Spleen (tissue), 11 donors: ENCODE measurements around the gene C10orf53. TPM values are rescaled to one million over a fixed set of nuclear protein-coding genes. Genes with fewer than 3 reads are reported as not detected.
A peak's percentile ranks its signal among the peaks of the same experiment; 100 is the strongest.

Source experiments
- DNase-seq: peaks from one replicate; pipeline ENCODE4 v3.0.0-alpha.2; 2020
- H3K27ac ChIP-seq, 8 donors: fragments of 200-600 bp; sonication (generic) in 7 of 8; 1 replicate in 4 of 8; 2 replicates in 4 of 8; pipeline versions ENCODE4 v1.5.0 to v1.8.0; 2016 to 2021; ENCODE audit warnings: inconsistent platforms in 4 of 8, mild to moderate bottlenecking in 4 of 8, moderate library complexity in 1 of 8
- H3K27me3 ChIP-seq, 7 donors: fragments of 200-600 bp; sonication (generic) in 6 of 7; replicated peaks in 1 of 7; 1 replicate in 4 of 7; 2 replicates in 3 of 7; pipeline versions ENCODE4 v1.5.0 to v1.8.0; 2016 to 2021; ENCODE audit warnings: inconsistent platforms in 3 of 7, mild to moderate bottlenecking in 1 of 7
- H3K36me3 ChIP-seq, 6 donors: fragments of 200-600 bp; sonication (generic) in 5 of 6; 1 replicate in 4 of 6; 2 replicates in 2 of 6; pipeline versions ENCODE4 v1.5.0 to v1.8.0; 2016 to 2021; ENCODE audit warnings: inconsistent platforms in 2 of 6
- H3K4me1 ChIP-seq, 6 donors: fragments of 200-600 bp; sonication (generic) in 5 of 6; 1 replicate in 3 of 6; 2 replicates in 3 of 6; pipeline versions ENCODE4 v1.5.0 to v1.8.0; 2016 to 2021; ENCODE audit warnings: inconsistent platforms in 3 of 6
- H3K4me3 ChIP-seq, 8 donors: fragments of 200-600 bp; sonication (generic) in 7 of 8; 1 replicate in 4 of 8; 2 replicates in 4 of 8; pipeline versions ENCODE4 v1.5.0 to v1.8.0; 2016 to 2021; ENCODE audit warnings: inconsistent platforms in 4 of 8, mild to moderate bottlenecking in 4 of 8, moderate library complexity in 2 of 8
- H3K9me3 ChIP-seq, 8 donors: fragments of 200-600 bp; sonication (generic) in 7 of 8; 1 replicate in 4 of 8; 2 replicates in 4 of 8; pipeline versions ENCODE4 v1.5.0 to v1.8.0; 2016 to 2021; ENCODE audit warnings: inconsistent platforms in 4 of 8
- POLR2A ChIP-seq, 3 donors: fragments of 450-650 bp; IDR thresholded peaks; one replicate each; pipeline ENCODE4 v1.5.1; 2017; ENCODE audit warnings: antibody characterized with exemption in 3 of 3, mild to moderate bottlenecking in 1 of 3
- POLR2AphosphoS5 ChIP-seq, 3 donors: sonication (generic); formaldehyde crosslinking; IDR thresholded peaks; one replicate each; pipeline ENCODE4 v1.5.1; 2017; ENCODE audit warnings: antibody characterized with exemption in 3 of 3
- WGBS, 5 donors: extraction: QIAGEN DNeasy Blood & Tissue Kit in 3 of 5; methylation state at CpG; one replicate each; pipeline versions ENCODE4 v1.1.5 to v1.1.7; 2013 to 2018; 5-methylcytosine and 5-hydroxymethylcytosine counted together
- intact Hi-C: fragments of 100-400 bp; cut with DNase I; formaldehyde crosslinking; loops from one replicate; pipeline ENCODE4 v1.15.0; 2023; ENCODE audit warnings: low total_unique reads
- polyA plus RNA-seq, 3 donors: library from polyadenylated mRNA; stranded (reverse); fragments of 200-250 nt; gene quantifications; one replicate each; pipeline ENCODE4 v1.2.1, GENCODE V29; 2013
- total RNA-seq, 7 donors: library from RNA; depleted of rRNA in 3 of 7; stranded (reverse); fragments of >200 nt in 3 of 7; fragmentation: NEBNext Ultra II Directional in 4 of 7; extraction: Animal tissue kit (Norgen Biotek cat#: 25700) in 4 of 7; gene quantifications; one replicate each; pipeline versions ENCODE4 v1.1.0 to v1.2.1, GENCODE V29; 2016 to 2021
- TF ChIP-seq, protein P1 (sequence below), 11 experiments: fragments of 200-600 bp in 7 of 11; fragments of 450-650 bp in 4 of 11; sonication (generic) in 4 of 11; IDR thresholded peaks in 8 of 11; conservative IDR thresholded peaks in 3 of 11; 1 replicate in 7 of 11; 2 replicates in 4 of 11; pipeline versions ENCODE4 v1.4.0 to v1.8.0; 2016 to 2021; ENCODE audit warnings: antibody characterized with exemption in 11 of 11, inconsistent platforms in 4 of 11, mild to moderate bottlenecking in 1 of 11
- donor health status: healthy with polysubstance abuse.
- donor health status: DM: no; HTN: no; CAD: no; lungs with moderate emphysema.
- donor health status: DM: no; HTN: no; CAD: no.
- donor health status: Bipolar disorder and iron deficiency.
- donor health status: healthy.
- donor health status: DM: no; HTN: no; CAD: no.
- donor health status: DM: yes; HTN: yes; CAD: no.

C10orf53 gene
- total and polyA plus RNA-seq, 10 donors = not detected

DNA sequence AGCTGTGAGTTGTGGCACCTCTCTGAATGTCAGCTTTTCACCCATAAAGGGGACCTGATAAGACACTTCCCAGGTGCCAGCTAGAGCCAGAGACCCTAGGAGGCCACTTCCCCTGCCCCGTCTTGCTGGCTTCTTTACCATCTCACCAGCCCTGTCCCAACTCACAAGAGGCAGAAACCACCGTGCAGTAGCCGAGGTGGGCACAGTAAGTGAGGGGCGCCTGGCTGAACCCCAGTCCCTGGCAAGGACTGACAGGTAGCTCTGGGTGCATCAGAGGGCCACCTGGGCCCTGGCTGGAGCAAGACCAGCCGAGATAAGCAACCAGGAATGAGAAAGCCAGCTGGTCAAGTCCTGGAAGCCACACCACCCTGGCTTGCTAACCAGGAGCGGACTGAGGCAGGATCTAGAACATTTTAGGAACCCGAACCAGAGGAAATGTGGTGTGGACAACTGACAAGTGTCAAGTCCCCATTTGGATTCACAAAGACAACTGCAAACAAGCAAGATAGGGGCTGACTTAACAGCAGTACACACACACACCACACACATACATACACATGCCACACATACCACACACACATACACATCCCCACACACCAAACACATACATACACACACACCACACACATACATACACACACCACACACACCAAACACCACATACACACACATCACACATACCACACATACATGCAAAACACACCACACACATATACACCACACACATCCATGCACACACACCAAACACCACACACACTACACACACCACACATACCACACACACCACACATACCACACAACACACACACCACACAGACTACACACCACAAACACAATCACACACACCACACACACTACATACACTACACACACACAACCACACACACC is 61.9 kb downstream of the C10orf53 start:
- 60 to 75% (median 70%) methylated on average over 7 of the region's 7 CpGs for WGBS, 5 donors
- no peaks in the 10 kb centered on the region for H3K9me3 ChIP-seq
- intact Hi-C loops = no loop called here
- no peak for TF ChIP-seq POLR2A (IDR thresholded peaks at IDR 0.05)
- no peak for TF ChIP-seq POLR2AphosphoS5 (IDR thresholded peaks at IDR 0.05)
- TF ChIP-seq, protein P1, sequence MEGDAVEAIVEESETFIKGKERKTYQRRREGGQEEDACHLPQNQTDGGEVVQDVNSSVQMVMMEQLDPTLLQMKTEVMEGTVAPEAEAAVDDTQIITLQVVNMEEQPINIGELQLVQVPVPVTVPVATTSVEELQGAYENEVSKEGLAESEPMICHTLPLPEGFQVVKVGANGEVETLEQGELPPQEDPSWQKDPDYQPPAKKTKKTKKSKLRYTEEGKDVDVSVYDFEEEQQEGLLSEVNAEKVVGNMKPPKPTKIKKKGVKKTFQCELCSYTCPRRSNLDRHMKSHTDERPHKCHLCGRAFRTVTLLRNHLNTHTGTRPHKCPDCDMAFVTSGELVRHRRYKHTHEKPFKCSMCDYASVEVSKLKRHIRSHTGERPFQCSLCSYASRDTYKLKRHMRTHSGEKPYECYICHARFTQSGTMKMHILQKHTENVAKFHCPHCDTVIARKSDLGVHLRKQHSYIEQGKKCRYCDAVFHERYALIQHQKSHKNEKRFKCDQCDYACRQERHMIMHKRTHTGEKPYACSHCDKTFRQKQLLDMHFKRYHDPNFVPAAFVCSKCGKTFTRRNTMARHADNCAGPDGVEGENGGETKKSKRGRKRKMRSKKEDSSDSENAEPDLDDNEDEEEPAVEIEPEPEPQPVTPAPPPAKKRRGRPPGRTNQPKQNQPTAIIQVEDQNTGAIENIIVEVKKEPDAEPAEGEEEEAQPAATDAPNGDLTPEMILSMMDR (IDR thresholded peaks at IDR 0.05 in 8 of 11, conservative IDR thresholded peaks at IDR 0.05 in 3 of 11) = no peak
- H3K4me1 ChIP-seq = no peaks in the 10 kb centered on the region
- no peak overlapping the region for H3K4me3 ChIP-seq
- peaks cover 0 to 14% (median 0%) of the 10 kb centered on the region in 7 donors for H3K27me3 ChIP-seq
- no peak overlapping the region for H3K27ac ChIP-seq
- no peaks in the 10 kb centered on the region for H3K36me3 ChIP-seq
- DNase-seq = peak; percentile 60

DNA sequence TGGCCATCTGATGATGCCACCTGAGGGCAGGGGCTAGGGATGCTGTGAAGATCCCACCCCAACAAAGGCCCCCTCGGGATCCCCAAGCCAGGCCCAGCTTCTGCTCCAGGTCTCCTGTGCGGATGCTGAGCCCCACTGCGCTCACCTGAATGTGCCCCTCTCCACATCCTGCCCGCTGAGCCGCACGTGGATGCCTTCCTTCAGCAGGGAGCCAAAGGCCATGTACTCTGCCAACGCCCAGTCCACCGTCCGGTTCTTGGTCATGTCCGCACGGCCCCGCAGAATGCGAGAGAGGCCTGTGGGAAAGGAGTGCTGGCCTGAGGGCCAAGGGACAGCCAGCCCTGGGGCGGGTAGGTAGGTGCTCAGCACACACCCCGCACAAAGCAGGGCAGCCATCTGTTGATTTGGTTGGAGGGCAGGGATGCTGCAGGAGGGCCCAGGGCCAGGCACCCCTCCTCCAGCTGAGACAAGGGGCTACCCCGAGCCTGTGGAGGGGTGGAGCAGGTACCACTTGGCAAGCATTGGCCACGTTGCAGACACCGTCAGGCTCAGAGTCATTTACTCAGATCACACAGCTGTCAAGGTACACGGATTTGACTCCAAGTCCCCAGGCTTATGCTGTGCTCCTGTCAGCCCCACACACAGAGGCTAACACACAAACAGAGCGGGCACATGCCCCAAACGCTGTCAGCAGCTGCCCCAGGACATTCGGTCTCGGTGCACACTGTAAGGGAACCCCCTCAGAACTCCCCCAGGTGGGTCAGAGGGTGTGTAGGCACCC is 63.4 kb downstream of the C10orf53 start:
- peak; percentile 74 for DNase-seq
- Histone ChIP-seq H3K4me3 (no peak overlapping the region), H3K36me3 (no peaks in the 10 kb centered on the region), H3K27me3 (peaks cover 0 to 20% (median 0%) of the 10 kb centered on the region in 7 donors), H3K27ac (no peak overlapping the region), H3K4me1 (no peaks in the 10 kb centered on the region), H3K9me3 (no peaks in the 10 kb centered on the region)
- TF ChIP-seq POLR2A (IDR thresholded peaks at IDR 0.05) (no peak), POLR2AphosphoS5 (IDR thresholded peaks at IDR 0.05) (no peak)
- TF ChIP-seq, protein P1 (IDR thresholded peaks at IDR 0.05 in 8 of 11, conservative IDR thresholded peaks at IDR 0.05 in 3 of 11) = no peak
- WGBS, 5 donors = 84 to 94% (median 90%) methylated on average over 9 to 23 of the region's 23 CpGs
- intact Hi-C loops = no loop called here

DNA sequence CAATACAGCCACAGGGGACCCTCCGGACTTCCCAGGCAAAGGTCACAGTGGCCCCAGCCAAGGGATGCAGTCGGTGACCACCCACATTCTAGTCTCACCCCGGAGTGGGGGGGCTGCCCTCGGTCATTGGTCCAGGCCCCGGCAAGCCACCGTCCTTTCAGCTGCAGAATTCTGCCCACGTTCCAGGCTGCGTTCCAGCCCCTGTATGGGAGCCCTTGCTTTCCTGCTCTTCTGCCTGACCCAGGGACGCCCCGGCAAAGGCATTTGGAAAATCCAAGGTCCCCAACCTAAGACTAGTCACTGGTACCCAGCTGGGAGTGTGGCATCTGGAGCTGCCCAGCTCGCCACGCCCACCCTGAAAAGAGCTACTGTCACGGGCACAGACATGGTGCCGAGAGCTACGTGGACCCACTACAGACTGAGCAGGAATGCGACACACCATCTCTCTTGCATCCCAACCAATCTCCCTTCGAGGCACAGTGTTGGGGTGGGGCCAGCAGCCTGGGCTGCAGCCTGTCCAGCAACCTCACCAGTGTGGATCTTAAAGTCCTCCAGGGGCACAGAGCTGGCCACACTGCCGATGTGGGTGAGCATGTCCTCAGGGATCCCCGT is 64.1 kb downstream of the C10orf53 start:
- intact Hi-C loops = no loop called here
- H3K36me3 ChIP-seq = no peaks in the 10 kb centered on the region

DNA sequence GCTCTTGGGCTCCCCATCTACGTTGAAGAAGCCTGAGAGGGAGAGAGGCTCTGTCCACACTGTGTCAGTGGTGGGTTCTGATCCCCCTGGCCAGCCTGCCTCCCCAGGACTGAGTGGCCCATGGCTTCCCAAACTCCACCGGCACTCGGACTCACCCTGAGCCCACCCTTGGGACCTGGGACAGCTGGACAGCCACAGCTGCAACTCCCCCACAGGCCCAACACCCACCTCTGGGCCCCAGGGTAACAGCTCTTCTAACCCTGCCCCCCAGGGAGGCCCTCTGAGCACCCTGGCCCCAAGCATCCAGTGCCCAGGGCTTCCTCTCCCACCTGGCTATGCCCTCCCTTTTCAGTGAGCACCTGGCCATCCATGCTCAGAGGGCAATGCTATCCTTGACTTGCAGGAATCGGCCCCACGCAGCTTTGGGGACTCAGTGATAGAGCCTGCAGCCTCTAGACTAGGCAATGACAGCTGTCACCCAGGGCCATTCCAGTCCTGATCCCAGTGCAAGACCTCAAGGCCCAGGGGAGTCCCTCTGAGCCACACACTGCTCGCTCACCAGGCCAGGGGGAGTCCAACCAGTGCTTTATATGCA is 64.7 kb downstream of the C10orf53 start:
- Histone ChIP-seq H3K9me3 (no peaks in the 10 kb centered on the region), H3K4me3 (no peak overlapping the region), H3K27me3 (peaks cover 0 to 20% (median 0%) of the 10 kb centered on the region in 7 donors), H3K4me1 (no peaks in the 10 kb centered on the region), H3K36me3 (no peaks in the 10 kb centered on the region), H3K27ac (no peak overlapping the region)
- TF ChIP-seq POLR2A (IDR thresholded peaks at IDR 0.05) = no peak
- no peak for TF ChIP-seq POLR2AphosphoS5 (IDR thresholded peaks at IDR 0.05)
- TF ChIP-seq, protein P1 (IDR thresholded peaks at IDR 0.05 in 8 of 11, conservative IDR thresholded peaks at IDR 0.05 in 3 of 11) = no peak
- DNase-seq = peak; percentile 71
- 71 to 87% (median 82%) methylated on average over 6 of the region's 6 CpGs for WGBS, 5 donors
- intact Hi-C loops = no loop called here

More for the DNA sequence above, 64.1 kb downstream of the C10orf53 start:
- no peaks in the 10 kb centered on the region for H3K9me3 ChIP-seq
- no peak for TF ChIP-seq POLR2A (IDR thresholded peaks at IDR 0.05)
- no peak for TF ChIP-seq POLR2AphosphoS5 (IDR thresholded peaks at IDR 0.05)
- 65 to 90% (median 87%) methylated on average over 10 to 19 of the region's 19 CpGs for WGBS, 5 donors
- DNase-seq = peak; percentile 57
- H3K4me3 ChIP-seq = no peak overlapping the region
- H3K27me3 ChIP-seq = peaks cover 0 to 20% (median 0%) of the 10 kb centered on the region in 7 donors
- no peak overlapping the region for H3K27ac ChIP-seq
- H3K4me1 ChIP-seq = no peaks in the 10 kb centered on the region
